Osteoblast (primary cell): ENCODE measurements around the gene ARRB2. TPM values are rescaled to one million over a fixed set of nuclear protein-coding genes. Genes with fewer than 3 reads are reported as not detected.

ENCODE experiments used
- DNase-seq: peaks from one replicate; pipeline ENCODE4 v3.0.0; 2011; ENCODE audit warnings: low spot score, mixed read lengths; ENCODE audit not compliant: insufficient read length; ENCODE audit errors: missing footprints
- H2AFZ ChIP-seq: 2 replicates; pipeline ENCODE4 v1.6.0; 2011; ENCODE audit warnings: mild to moderate bottlenecking, low read length
- H3K27ac ChIP-seq: 2 replicates; pipeline ENCODE4 v1.5.1; 2011; ENCODE audit warnings: mild to moderate bottlenecking, low read depth, low read length, moderate library complexity
- H3K27me3 ChIP-seq: 2 replicates; pipeline ENCODE4 v1.6.0; 2012; ENCODE audit warnings: mild to moderate bottlenecking, control low read depth, inconsistent platforms, low read length, moderate library complexity; ENCODE audit not compliant: insufficient read depth
- H3K36me3 ChIP-seq: 2 replicates; pipeline ENCODE4 v1.5.1; 2011; ENCODE audit warnings: mild to moderate bottlenecking, low read length, control low read depth, moderate library complexity; ENCODE audit not compliant: insufficient read depth
- H3K4me1 ChIP-seq: 2 replicates; pipeline ENCODE4 v1.5.1; 2011; ENCODE audit warnings: mild to moderate bottlenecking, low read length, control low read depth, moderate library complexity; ENCODE audit not compliant: insufficient read depth
- H3K4me2 ChIP-seq: 2 replicates; pipeline ENCODE4 v1.6.0; 2011; ENCODE audit warnings: mild to moderate bottlenecking, low read length; ENCODE audit not compliant: insufficient read depth
- H3K4me3 ChIP-seq: fragments of 200-600 bp; sonication (generic); 3 replicates; pipeline ENCODE4 v1.5.1; 2012; ENCODE audit warnings: mild to moderate bottlenecking, low read length, inconsistent platforms; ENCODE audit not compliant: insufficient read depth
- H3K79me2 ChIP-seq: 2 replicates; pipeline ENCODE4 v1.6.0; 2012; ENCODE audit warnings: mild to moderate bottlenecking, low read length, control low read depth, inconsistent platforms; ENCODE audit not compliant: insufficient read depth
- H3K9me3 ChIP-seq: 2 replicates; pipeline ENCODE4 v1.5.1; 2011; ENCODE audit warnings: low read depth, low read length, control low read depth
- H4K20me1 ChIP-seq: 2 replicates; pipeline ENCODE4 v1.6.0; 2012; ENCODE audit warnings: mild to moderate bottlenecking, low read length, control low read depth; ENCODE audit not compliant: insufficient read depth
- total RNA-seq: library from RNA; depleted of rRNA; stranded (reverse); fragments of >200 nt; gene quantifications from 2 replicates; pipeline ENCODE4 v1.2.3, GENCODE V29; 2012
- TF ChIP-seq, protein P1 (sequence below): IDR thresholded peaks from 2 replicates; pipeline ENCODE4 v1.5.1; 2011; ENCODE audit warnings: mild to moderate bottlenecking, low read depth, low read length, moderate library complexity; ENCODE audit errors: extremely low read depth

ARRB2 gene
- total RNA-seq, 1 donor = 8.7 TPM

DNA sequence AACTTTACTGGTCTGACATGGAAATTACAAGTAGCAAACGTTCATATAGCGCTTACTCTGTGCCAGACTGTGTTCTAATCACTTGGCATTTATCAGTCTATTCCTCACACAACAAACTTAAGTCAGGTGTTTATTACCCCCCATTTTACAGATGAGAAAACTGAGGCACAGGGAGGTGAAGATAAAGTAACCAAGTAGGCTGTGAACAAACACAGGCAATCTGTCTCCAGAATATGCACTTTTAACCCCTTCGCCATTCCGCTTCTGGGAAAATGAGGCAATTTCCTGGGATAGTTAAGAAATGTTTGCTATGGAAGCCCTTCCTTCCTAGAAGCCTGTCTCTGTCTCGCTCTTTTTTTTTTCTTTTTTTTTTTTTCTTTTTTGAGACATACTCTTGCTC lies 41.5 kb downstream of the ARRB2 start:
- Histone ChIP-seq H3K36me3 (no peaks in the 10 kb centered on the region), H3K4me3 (no peak overlapping the region), H4K20me1 (no peaks in the 10 kb centered on the region), H3K9me3 (no peaks in the 10 kb centered on the region), H2AFZ (no peak overlapping the region), H3K4me1 (no peaks in the 10 kb centered on the region), H3K79me2 (no peaks in the 10 kb centered on the region), H3K27ac (no peak overlapping the region), H3K27me3 (peaks cover 58% of the 10 kb centered on the region), H3K4me2 (no peak overlapping the region)
- TF ChIP-seq, protein P1, sequence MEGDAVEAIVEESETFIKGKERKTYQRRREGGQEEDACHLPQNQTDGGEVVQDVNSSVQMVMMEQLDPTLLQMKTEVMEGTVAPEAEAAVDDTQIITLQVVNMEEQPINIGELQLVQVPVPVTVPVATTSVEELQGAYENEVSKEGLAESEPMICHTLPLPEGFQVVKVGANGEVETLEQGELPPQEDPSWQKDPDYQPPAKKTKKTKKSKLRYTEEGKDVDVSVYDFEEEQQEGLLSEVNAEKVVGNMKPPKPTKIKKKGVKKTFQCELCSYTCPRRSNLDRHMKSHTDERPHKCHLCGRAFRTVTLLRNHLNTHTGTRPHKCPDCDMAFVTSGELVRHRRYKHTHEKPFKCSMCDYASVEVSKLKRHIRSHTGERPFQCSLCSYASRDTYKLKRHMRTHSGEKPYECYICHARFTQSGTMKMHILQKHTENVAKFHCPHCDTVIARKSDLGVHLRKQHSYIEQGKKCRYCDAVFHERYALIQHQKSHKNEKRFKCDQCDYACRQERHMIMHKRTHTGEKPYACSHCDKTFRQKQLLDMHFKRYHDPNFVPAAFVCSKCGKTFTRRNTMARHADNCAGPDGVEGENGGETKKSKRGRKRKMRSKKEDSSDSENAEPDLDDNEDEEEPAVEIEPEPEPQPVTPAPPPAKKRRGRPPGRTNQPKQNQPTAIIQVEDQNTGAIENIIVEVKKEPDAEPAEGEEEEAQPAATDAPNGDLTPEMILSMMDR = no peak
- no peak for DNase-seq

GRCh38 chr17:4753392-4753791 lies 43.0 kb downstream of the ARRB2 start:
- TF ChIP-seq, protein P1 = no peak
- Histone ChIP-seq H2AFZ (no peak overlapping the region), H3K4me3 (no peak overlapping the region), H3K36me3 (no peaks in the 10 kb centered on the region), H3K4me1 (no peaks in the 10 kb centered on the region), H3K27ac (no peak overlapping the region), H3K9me3 (no peaks in the 10 kb centered on the region), H3K27me3 (peaks cover 65% of the 10 kb centered on the region), H4K20me1 (no peaks in the 10 kb centered on the region), H3K79me2 (no peaks in the 10 kb centered on the region), H3K4me2 (no peak overlapping the region)
- DNase-seq = no peak

GRCh38 chr17:4759776-4760236 lies 49.4 kb downstream of the ARRB2 start:
- Histone ChIP-seq H4K20me1 (no peaks in the 10 kb centered on the region), H3K27ac (no peak overlapping the region), H3K9me3 (no peaks in the 10 kb centered on the region), H3K4me3 (no peak overlapping the region), H2AFZ (no peak overlapping the region), H3K27me3 (peaks cover 30% of the 10 kb centered on the region), H3K4me1 (no peaks in the 10 kb centered on the region), H3K36me3 (no peaks in the 10 kb centered on the region), H3K79me2 (no peaks in the 10 kb centered on the region), H3K4me2 (no peak overlapping the region)
- DNase-seq = no peak
- TF ChIP-seq, protein P1 = no peak

DNA sequence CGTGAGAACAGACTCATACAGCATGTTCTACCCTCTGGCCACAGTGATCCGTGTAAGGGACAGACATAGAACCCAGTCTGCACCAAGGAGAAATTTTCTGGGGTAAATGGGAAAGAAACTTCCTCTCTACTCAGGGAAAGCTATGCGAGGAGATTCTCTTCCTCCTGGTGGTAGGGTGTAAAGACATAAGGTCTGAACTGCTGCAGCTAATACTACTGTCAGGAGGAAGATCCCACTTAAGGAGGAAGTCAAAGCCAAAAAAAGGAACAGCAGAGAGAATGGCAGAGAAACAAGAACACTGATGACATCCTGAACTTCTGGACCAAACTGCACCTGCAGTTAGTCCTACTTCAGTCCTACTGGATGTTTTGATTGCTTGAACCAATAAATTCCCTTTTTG lies 54.2 kb downstream of the ARRB2 start:
- H4K20me1 ChIP-seq = no peaks in the 10 kb centered on the region
- no peak for DNase-seq
- no peaks in the 10 kb centered on the region for H3K27me3 ChIP-seq
- no peak overlapping the region for H3K4me3 ChIP-seq
- H3K36me3 ChIP-seq = no peaks in the 10 kb centered on the region
- no peak overlapping the region for H2AFZ ChIP-seq
- peaks cover 5% of the 10 kb centered on the region for H3K4me1 ChIP-seq
- H3K27ac ChIP-seq = no peak overlapping the region
- TF ChIP-seq, protein P1 = no peak
- H3K79me2 ChIP-seq = no peaks in the 10 kb centered on the region
- no peaks in the 10 kb centered on the region for H3K9me3 ChIP-seq
- H3K4me2 ChIP-seq = no peak overlapping the region
